ENCODE data around the gene HNF1A.

Gene HNF1A

GRCh38 chr12:120960657-120961056 lies 17.7 kb upstream of the HNF1A start:
- no peak for DNase-seq

DNA sequence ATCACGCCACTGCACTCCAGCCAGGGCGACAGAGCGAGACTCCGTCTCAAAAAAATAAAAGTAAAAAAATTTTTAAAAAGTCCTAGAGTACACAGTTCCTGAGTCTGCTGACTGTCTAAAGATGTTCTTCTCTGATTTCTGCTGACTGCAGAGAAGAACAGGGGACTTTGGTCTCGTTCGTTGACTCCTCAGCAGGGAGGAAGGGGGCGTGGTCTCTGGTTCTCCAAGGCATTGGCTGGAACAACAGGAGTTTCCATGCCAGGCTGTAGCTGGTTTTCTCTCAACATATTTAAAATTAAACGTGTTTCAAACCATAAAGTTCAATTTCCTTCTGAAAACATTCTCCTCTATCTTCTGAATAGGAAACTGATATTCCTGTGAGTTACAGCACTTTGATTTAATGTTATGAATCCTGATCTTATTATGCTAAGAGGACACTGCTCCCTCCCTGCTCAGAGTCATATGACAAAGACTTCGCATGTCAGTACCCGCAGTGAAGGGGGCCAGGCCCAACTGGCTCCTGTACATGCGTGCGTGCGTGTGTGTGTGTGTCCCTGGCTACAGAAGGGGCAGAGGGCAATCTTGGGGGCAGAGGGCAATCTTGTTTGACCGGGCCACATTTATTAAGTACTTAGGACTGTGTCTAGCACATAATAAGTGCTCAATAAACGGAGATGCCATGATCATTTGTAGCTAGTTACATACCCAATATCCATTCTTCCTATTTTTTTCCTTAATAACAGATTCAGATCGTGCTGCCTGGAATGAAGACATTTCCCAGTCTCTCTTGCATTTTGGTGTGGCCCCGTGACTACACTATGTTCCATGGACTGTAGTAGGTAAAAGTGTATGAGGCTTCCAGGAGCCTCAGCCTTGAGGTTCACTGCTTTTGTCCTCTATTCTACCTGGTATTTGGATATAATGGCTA lies 16.5 kb upstream of the HNF1A start:
- no peak for DNase-seq

DNA sequence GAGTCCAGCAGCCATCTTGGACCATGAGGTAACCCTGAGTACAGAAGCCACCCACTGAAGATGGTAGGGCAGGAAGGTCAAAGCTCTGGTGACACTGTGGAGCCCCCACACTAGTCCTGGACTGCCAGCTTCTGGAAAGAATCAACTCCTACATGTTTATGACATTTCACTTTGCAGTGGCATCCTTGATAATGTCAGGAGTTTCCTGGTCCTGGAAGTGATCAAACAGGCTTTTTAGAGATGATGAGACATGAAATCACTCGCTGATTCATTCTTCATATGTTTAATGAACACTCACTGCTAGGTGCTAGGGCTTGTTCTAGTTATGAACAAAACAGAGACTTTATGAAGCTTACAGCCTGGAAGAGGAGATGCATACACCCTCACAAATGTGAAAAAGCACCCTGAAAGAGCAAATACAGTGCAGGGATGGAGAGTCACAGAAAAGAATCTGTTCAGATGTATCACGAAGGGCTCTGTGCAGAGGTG lies 15.8 kb upstream of the HNF1A start:
- DNase-seq, result no peak

- no peak for DNase-seq
These were observed 14.0 kb upstream of the HNF1A start for GRCh38 chr12:120964298-120964697.

DNA sequence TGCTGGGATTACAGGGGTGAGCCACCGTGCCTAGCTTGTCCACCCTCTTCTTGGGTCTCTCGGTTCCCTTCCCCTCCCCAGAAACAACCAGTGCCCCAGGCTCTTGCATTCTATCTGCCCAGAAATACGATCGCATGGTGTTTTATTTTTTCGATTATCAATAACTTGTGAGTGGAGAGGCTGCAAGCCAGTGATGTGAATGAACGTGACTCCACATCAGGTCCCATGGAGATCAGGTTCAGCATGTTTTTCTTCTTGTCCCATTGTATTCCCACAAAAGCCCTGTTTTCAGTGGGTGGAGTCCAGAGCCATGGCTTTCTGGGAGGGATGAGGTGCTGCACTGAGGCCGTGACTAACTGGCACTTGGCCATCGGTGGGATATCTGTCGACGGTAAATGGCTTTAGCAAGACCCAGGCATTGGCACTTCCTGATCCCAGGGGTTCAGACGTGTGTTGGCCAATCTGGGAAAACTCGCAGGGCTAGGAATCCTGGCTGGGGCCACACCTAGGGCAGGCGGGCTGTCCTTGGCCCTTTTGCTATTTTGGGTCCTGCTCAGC lies 12.7 kb upstream of the HNF1A start:
- no peak for DNase-seq

DNA sequence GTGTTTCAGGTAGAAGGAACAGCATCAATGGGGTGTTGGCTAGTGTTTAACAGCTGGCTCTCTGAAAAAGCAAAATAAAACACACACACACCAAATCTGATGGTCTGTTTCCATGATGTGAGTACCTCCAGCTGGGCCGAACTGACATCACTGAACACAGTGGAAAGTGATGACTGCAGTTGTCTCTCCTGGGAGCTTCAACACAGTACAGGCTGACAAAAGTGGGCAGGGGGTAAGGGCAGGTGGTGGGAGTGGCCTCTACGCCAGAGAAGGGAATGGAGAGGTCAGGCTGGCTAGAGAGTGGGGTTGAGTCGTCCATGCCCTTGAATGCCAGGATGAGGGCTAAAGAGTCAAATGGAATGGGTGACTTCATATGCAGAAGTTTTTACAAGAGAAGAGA lies 8.0 kb upstream of the HNF1A start:
- no peak for DNase-seq

DNA sequence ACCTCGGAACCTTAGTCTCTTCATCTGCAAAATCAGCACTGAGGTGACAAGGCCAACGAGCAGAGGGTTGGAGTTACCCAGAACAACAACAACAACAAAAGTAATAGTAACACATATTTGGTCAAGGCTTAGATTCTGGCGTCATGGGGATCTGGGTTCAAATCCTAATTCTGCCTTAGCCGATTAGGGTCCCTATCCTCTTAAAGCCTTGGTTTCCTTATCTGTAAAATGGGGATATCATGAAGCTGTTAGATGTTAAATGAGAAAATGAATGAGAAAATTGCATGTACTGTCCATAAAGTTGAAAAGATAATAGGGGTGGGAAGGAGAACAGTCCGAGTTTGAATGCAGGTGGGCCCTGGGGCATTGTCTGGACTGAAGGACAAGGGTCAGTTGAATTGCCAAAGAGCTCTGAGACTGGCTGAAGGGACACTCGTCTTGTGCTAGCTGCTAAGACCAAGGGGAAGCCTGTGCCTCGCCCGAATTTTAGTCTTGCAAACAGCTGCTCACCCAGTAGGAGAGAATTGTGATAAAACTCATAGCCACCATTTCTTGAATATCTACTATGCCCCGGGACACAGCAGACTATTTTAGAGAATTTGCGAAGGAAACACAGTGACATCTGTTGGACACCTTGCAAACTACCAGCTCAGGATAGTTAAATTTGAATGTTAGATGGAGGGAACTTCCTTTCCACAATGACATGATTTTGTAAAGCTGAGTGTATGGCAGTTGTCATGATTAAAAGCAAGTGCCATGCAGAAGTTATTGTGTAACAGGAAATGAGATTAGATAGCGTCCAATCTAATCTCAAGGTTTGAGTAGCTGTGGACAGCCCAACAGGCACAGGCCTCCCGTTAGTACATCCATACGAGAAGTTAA lies 6.8 kb upstream of the HNF1A start:
- DNase-seq, result no peak

DNA sequence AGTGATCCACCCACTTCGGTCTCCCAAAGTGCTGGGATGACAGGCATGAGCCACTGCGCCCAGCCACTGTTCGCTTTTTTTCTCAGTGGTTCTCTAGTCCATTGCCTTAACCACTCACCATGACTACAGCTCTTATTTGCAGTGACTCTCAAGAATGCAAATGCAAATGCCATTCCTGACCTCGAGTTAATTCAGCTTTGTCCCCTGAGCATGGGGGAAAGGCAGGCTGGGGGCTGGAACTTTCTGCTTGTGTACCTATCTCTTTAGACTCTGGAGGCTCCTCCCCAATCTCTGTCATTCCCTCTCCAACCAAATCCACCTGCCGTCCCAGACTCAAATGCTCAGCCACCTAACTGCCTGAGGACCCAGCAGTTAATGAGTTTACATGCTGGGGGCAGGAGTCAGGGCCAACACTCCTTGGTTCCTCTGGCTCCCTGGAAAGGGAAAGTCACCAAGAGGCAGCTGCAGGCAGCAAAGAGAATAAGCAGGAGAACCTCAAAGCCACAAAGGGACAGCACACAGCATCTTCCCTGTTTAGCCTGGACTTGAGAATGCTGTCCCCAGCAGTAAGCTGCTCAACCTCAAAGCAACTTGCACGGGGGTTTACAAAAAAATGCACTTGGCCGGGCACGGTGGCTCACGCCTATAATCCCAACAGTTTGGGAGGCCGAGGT lies 5.3 kb upstream of the HNF1A start:
- DNase-seq, result no peak

DNA sequence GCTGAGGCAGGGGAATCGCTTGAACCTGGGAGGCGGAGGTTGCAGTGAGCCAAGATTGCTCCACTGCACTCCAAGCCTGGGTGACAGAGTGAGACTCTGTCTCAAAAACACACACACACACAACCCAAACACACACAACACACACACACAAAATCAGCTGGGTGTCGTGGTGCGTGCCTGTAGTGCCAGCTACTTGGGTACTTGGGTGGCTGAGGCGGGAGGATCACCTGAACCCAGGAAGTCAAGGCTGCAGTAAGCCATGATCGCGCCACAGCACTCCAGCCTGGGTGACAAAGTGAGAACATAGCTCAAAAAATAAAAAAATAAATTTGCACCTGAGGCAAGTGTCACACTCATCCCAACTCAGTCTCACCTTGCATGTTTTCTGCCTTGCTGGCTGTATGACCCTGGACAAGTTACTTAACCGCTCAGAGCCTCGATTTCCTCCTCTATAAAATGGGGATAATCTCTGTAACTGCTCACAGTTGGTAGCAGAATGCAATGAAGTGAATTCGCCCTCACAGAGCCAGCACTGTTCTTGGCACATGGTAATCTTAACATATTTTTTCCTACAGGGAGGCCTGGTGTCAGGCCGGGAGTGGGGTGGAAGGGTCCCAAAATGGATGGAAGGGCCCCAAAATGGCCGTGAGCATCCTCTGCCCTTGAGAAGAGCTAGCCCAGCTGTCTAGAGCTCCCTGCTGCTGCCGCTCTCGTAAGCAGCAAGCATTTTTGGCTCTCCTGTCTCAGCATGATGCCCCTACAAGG lies 630 bp upstream of the HNF1A start:
- no peak for DNase-seq

- no peak for DNase-seq
These were observed 998 bp downstream of the HNF1A start for GRCh38 chr12:120979220-120979861.

- no peak for DNase-seq
These were observed 1.7 kb downstream of the HNF1A start for GRCh38 chr12:120979862-120980696.

DNA sequence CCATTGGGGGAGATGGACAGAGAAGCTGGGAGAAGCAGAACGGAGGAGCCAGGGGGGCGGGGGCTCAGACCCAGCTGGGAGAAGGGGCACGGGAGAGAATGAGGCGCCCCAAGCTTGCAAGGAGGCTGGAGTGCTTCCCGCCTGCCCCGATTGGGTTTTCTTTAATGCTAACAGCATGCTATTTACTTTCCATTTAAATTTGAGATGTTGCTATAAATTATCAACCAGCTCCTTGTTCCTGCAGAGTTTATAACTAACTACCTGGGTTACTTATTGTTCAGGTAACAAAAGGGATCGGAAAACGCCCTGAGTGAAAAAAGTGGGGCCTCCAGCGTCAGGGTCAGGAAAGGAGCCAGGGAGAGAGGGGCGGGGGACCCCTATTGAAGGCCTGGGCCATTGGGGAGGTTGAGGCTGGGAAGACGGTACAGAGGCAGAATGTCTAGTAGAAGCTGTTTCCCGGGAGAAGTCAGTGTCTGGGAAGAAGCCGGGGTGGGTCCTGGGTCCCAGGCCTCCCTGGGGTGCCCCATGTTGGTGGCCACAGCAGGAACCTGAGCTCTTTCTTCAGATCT lies 2.5 kb downstream of the HNF1A start:
- no peak for DNase-seq

DNA sequence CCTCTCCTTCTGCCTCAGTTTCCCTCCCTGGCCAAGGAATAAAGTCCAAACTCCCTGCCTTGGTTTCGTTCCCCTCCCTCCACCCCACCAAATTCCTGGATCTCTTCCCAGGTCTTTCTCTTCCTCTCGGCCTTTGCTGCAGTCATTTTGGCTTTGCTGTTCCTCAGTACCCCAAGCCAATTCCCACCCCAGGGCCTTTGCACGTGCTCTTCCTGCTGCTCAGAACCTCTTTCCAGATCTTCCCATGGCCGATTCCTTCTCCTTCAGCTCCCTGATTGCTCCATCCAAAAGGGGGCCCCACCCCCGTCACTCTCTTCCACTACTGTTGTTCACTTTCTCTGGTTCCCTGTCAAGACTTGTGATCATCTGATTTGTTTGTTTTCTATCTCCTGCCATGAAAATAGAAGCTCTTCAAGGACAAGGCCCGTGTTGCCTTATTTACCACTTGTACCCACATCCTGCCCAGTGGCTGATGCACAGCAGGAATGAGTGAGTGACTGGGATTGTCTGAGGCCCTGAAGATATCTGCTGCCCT lies 3.1 kb downstream of the HNF1A start:
- no peak for DNase-seq

DNA sequence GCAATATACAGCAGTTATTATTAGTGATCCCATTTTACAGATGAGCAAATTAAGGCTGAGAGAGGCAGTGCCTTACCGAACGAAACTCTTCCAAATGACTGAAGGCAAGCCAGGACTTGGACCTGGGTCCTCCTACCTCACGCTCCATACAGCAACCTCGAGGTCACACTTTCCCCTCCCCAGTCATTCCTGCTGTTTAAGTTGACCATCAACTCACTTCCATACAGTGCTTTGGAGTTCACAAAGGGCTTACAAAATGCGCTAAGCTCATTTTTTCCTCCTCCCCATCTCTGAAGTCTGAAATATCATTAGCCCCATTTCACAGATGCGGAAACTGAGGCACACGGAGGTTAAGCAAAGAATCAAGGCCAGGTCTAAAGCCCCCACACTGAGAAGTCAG lies 4.3 kb downstream of the HNF1A start:
- DNase-seq, result no peak

DNA sequence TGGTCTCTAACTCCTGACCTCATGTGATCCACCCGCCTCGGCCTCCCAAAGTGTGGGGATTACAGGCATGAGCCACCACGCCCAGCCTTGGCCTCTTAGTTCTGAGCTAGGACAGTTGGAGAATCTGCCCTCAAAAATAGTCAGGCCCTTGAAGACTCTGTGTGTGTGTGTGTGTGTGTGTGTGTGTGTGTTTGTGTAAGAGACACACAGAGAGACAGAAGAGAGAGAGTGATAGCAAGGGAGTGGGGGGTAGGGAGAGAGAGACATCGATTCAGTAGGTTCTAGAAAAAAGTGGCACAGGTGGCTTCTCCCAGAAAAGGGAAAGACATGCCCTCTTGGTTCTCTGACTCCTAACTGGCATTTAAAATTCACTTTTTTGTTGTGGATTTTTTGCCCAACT lies 5.4 kb downstream of the HNF1A start:
- no peak for DNase-seq

DNA sequence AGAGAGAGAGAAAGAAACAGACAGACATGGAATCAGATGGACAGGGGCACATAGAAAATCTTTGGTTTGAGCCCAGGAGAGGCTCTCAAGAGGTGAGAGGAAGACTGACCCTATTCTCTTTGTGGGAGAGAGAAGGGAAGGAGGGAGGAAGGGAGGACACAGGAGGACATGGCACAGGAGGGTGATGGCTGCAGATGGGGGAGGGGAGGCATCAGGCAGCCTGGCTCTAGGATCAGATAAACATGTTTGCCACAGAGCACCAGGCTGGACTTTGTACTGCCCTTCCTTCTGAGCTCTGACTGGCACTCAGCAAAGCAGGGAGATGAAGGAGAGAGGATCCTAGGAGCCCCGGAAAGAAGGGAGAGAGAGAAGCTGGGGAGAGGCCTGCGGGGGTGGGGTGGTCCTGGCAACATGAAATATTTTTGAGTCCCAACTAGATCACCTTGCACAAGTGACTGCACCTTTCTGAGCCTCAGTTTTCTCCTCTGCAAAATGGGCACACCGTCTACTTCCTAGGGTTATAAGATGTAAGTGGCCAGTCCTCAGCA lies 6.1 kb downstream of the HNF1A start:
- DNase-seq, result no peak

- DNase-seq, result no peak
These were observed 9.9 kb downstream of the HNF1A start for GRCh38 chr12:120988234-120988633.

- DNase-seq, result no peak
These were observed 10.3 kb downstream of the HNF1A start for GRCh38 chr12:120988658-120989057.

- no peak for DNase-seq
These were observed 11.3 kb downstream of the HNF1A start for GRCh38 chr12:120989687-120990086.
